Skeletal muscle cell (primary cell): ENCODE data around the gene BCAS3.
"Not testable (repeated sequence)": the region's sequence is repeated elsewhere in the genome, so short reads cannot be mapped to it uniquely, and the experiment has no call there.

ENCODE experiments used
- DNase-seq: peaks from one replicate; pipeline ENCODE4 v3.0.0-alpha.2; 2010; ENCODE audit warnings: low read depth
- H3K4me3 ChIP-seq: 2 replicates; pipeline ENCODE4 v1.5.1; 2011; ENCODE audit warnings: low read depth, mild to moderate bottlenecking, control low read depth, low read length, moderate library complexity

The BCAS3 gene

DNA sequence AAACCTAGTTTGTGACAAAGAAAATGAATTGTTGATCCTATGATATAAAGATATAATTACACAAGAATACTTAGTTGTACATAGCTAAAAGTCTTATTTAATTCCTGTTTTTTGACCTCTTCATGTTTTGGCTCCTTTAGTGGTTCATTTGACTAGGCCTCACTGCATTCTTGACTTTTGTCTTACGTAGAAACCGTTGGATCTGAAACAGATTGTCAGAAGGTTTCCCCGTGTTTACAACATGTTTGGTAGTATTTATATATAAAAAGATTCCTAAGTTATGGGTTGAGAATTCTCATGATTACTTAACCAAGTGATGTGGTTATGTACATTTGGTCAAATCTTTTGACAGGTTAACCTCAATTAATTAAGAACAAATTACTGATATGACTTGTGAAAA is 162.8 kb downstream of the BCAS3 start:
- DNase-seq = no peak
- no peak overlapping the region for H3K4me3 ChIP-seq

DNA sequence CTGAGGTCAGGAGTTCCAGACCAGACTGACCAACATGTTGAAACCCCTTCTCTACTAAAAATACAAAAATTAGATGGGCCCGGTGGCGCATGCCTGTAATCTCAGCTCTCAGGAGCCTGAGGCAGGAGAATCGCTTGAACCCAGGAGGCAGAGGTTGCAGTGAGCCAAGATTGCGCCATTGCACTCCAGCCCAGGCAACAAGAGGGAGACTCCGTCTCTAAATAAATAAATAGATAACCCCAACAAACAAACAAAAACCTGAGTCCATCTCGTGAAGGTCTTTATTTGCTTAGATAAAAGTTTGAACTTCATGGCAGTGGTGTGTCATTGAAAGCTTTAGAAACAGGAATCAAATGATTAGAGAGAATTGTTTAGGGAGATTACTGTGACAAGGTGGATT is 167.4 kb downstream of the BCAS3 start:
- H3K4me3 ChIP-seq = no peak overlapping the region
- DNase-seq = no peak

DNA sequence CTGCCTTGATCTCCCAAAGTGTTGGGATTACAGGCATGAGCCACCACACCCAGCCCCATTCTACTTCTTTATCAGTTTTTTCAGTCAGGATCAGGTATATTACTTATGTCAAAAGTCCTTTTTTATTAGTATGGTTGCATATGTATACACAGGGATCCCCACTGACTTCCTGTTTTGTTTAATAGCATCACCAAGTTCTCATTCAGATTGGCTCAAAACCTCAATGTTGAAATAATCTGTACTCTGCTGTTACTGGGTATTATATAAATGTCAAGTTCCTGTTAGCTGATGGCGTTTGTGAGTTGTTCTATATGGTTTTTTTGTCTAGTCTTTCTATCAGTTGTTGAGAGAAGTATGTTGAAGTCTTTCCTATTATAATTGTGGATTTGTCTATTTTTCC is 168.5 kb downstream of the BCAS3 start:
- no peak overlapping the region for H3K4me3 ChIP-seq

DNA sequence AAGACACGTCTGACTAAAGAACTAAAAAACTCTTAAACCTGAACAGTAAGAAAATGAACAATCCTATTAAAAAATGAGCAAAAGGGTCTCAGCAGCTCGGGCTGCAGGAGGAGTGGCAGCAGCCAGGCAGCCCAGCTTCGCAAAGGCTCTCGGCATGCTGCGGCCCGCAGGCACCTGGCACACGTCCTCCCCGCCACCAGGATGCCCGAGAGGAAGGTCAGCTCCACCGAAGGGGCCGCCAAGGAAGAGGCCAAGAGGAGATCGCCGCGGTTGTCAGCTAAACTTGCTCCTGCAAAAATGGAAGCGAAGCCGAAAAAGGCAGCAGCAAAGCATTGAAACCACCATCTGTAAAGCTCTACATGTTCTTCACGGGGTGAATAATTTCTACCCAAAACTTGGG is 173.5 kb downstream of the BCAS3 start:
- no peak for DNase-seq
- H3K4me3 ChIP-seq = no peak overlapping the region

More for the DNA sequence above, 168.5 kb downstream of the BCAS3 start:
- no peak for DNase-seq

DNA sequence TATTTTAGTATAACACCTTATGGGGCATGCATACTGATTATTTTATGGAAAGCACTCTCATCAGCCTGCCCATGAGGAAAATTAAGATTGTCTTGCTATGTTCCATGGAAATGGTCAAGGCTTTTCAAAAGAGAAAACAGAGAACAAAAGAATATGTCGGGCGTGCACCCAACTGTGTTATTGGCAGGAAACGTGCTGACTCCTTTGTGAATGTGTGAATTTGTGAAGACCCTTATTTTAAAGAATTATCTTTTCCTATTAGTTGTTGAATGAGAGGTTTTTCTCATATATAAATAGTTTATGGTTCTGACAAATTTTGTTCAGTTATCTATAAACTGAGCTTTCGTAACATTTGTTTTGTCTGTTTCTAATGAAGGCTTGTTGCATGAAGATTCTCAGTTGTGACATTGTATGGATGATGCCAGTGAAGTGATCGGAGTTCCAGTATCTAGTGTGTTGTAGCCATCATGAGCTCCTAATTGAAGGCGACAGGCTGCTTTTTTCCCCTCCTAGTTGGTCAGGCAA is 180.0 kb downstream of the BCAS3 start:
- H3K4me3 ChIP-seq = no peak overlapping the region
- no peak for DNase-seq

DNA sequence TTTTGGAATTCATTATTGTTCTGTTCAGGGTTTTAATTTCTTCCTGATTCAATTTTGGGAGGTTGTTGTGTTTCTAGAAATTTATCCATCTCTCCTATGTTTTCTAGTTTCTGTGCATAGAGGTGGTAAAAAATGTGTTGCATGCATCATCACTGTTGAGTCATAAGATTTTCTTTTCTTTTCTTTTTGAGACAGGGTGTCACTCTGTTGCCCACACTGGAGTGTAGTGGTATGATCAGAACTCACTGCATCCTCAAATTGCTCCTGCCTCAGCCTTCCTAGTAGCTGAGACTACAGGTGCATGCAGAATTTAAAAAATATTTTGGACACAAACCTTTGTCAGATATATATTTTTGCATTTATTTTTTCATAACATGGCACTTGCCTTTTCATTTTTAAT is 184.8 kb downstream of the BCAS3 start:
- H3K4me3 ChIP-seq = no peak overlapping the region
- DNase-seq = no peak

DNA sequence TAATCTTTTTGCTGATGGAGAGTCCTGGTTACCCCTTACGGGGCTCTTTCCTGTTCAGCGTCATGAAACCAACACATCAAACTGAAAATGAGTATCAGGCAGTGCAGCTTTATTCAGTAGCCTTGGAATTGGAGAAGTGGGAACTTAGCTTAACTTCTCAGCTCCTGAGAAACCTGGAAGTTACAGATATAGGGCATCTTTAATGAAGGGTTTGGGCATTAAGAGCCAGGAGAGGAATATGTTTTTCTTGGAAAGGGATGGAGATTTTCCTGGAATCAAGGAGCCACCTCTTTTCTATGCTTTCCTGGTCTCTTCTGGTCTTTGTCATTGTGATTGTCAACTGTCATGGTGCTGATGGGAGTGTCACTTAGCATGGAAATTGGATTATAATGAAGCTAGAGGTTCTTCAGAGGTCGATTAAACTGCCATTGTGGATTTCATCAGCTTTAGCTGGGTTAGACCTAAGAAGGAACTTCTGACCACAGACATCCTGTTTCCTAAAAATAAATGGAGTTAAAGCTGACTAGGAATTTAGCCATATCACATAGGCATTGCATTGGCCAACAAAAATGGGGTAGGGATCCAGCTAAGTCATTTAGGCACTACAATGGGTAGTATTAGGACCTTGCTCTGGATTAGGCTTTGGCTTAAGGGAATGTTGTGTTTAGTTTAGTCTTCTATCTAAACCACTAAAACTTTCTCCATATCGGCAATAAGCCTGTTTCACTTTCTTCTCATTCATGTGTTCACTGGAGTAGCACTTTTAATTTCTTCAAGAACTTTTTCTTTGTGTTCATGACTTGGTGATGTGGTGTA is 186.4 kb downstream of the BCAS3 start:
- no peak for DNase-seq
- no peak overlapping the region for H3K4me3 ChIP-seq

DNA sequence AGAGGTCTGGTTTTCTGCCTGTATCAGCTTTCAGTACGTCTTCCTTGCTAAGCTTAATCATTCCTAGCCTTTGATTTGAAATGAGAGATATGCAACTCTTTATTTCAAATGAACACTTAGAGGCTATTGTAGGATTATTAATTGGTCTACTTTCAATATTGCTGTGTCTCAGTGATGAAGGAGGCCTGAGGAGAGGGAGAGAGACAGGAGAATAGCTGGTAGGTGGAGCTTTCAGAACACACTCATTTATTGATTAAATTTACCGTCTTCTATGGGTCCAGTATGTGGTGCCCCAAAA is 187.0 kb downstream of the BCAS3 start:
- H3K4me3 ChIP-seq = no peak overlapping the region
- no peak for DNase-seq

DNA sequence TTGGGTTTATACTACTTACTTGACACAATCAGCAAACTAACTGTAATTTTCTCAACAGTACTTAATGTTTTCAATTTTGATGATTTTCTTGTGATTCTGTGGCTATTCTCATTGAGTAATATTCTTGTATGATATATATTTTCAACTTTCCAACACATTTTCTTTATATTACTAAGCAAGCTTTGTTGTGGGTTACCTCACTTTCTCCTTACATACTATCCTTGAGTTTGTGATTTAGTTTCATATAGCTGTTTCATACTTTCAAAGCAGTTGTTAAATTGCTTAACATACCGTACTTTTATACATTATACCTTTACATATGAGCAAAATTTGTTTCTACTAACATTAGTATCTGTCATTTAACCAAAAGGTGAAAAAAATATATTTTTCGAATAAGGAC is 197.1 kb downstream of the BCAS3 start:
- no peak overlapping the region for H3K4me3 ChIP-seq
- no peak for DNase-seq

DNA sequence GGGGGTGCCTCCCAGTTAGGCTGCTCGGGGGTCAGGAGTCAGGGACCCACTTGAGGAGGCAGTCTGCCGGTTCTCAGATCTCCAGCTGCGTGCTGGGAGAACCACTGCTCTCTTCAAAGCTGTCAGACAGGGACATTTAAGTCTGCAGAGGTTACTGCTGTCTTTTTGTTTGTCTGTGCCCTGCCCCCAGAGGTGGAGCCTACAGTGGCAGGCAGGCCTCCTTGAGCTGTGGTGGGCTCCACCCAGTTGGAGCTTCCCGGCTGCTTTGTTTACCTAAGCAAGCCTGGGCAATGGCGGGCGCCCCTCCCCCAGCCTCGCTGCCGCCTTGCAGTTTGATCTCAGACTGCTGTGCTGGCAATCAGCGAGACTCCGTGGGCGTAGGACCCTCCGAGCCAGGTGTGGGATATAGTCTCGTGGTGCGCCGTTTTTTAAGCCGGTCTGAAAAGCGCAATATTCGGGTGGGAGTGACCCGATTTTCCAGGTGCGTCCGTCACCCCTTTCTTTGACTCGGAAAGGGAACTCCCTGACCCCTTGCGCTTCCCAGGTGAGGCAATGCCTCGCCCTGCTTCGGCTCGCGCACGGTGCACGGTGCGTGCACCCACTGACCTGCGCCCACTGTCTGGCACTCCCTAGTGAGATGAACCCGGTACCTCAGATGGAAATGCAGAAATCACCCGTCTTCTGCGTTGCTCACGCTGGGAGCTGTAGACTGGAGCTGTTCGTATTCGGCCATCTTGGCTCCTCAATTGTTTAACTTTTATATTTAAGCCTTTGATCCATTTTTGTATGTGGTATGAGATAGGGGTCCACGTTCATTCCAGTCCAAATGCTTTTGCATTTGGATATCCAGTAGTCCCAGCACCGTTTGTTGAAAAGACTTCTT is 209.3 kb downstream of the BCAS3 start:
- DNase-seq, H3K4me3 ChIP-seq: not testable (repeated sequence)

DNA sequence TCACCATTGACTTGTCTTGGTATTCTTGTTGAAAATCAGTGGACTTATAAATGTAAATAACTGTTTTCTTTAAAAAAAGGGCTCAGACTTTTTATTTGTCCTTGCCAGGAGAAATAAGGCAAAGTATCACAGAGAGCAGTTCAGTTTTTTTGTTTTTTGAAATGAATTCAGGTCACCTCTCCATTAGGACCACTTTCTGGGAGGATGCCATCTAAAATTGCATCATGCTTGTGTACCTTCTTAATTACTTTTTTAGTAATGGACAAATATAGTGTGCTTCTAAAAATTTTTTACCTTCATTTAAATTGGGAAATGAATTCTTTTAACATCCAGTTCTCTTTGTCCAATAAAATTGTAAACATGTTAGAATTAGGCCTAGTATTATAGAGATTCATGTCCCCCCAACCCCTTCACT is 210.0 kb downstream of the BCAS3 start:
- DNase-seq = no peak
- H3K4me3 ChIP-seq = no peak overlapping the region

DNA sequence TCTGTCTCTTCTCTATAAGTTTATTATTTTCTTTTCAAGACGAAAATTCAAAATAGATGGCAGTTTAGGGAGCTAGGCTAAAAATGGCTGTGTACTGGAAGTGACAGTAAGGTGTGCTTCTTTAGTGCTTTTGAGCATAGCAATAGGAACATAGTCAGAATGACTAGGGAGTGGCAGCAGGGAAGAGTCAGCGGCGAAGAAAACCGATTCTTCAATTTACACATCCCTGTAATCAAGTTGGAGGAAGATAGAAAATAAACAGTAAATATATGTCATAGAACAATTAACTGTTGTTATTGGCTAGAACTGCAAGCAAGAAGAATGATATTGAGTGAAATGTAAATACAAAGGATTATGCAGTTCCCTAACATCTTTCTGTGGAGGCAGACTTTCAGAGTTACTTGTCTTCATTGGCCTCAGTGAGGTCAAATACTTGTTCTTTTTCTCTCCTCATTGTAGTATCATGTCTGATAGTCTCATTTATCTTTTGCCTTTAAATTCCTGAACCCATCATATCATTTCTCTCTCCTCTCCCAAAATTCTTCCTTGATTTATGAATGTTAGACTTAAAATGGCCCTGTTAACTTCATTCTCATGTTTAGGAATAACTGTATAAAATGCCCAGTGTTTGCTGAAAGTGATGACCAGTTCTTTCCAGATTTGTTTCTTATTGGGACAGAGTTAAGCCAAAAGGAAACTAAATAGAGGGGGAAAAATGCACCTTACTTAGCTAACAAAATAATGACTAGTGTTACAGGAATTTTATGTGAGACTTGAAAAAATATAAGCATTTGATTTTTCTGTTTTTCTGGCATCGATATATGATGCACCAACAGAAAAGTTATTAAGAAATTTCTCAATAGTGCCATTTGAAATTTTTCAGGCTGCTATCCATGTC is 211.4 kb downstream of the BCAS3 start:
- H3K4me3 ChIP-seq = no peak overlapping the region
- no peak for DNase-seq

DNA sequence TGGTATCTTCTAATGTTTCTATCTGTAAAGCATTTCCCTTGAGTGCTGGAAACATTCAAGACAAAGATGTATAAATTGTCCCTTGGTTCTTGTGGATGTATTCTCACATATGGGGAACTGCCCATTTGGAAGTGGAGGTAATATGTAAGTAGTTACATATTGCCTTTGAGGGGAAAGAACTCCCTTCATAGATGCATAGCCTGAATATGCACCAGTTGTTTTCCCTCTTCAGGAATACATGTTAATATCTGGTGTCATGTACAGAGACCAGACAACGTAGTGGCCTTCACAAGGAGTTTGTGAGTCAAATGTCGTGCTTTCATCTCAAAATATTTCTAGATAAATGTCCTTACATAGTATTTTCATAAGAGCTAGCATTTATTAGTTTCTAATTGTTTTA is 213.5 kb downstream of the BCAS3 start:
- DNase-seq = no peak
- no peak overlapping the region for H3K4me3 ChIP-seq

DNA sequence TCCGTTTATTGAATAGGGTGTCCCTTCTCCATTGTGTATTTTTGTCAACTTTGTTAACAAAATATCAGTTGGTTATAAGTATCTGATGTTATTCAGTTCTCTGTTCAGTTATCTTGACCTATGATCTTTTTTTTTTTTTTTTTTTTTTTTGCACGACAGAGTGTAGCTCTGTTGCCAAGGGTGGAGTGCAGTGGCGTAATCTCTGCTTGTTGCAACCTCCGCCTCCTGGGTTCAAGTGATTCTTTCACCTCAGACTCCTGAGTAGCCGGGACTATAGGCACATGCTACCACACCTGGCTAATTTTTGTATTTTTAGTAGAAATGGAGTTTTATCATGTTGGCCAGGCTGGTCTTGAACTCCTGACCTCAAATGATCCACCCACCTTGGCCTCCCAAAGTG is 215.8 kb downstream of the BCAS3 start:
- H3K4me3 ChIP-seq = no peak overlapping the region
- DNase-seq = no peak

DNA sequence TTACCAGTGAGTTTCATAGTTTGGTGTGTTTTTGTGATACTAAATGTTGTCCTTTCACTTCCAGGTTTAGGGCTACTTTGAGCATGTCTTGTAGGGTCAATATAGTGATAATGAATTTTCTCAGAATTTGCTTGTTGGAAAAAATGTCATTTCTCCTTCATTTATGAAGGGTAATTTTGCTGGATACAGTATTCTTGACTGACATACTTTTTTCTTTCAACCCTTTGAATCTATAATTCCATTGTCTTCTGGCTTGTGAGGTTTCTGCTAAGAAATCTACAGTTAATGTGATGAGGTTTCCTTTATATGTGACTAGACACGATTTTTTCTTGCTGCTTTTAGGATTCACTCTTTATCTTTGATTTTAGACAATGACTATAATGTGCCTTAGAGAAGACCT is 219.3 kb downstream of the BCAS3 start:
- no peak overlapping the region for H3K4me3 ChIP-seq
- no peak for DNase-seq

DNA sequence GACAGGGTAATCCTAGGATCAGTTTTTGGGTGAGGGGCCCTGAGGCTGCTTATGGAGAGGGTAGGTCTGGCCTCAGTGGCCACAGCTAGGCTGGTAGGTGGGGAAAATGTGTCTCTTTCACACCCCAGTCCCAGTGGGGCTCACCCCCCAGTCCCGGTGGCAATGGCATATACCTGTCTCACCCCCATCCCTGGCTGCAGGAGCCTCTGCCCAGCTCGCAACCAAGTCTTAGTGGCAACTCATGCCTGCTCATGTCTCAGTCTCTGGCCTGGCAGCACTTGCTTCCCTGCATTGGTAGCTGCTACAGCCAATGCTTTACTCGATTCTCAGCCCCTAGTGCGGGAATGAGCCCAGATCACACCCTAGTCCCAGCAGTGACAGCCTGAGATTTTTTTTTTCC is 221.5 kb downstream of the BCAS3 start:
- H3K4me3 ChIP-seq = no peak overlapping the region
- DNase-seq = no peak

DNA sequence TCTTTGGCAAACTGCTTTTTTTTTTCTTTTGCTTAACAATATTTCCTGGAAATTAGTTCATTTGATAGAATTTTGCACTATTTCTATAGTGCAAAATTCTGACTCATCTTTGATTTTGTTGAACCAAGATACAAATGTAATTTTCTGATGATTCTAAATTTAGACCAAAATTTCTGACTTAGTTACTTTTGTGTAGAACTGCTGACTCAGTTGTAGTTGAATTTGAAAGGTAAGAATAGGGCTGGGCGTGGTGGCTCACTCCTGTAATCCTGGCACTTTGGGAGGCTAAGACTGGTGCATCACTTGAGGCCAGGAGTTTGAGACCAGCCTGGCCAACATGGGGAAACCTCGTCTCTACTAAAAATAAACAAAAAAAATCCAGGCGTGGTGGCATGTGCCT is 223.0 kb downstream of the BCAS3 start:
- no peak for DNase-seq
- H3K4me3 ChIP-seq = no peak overlapping the region

DNA sequence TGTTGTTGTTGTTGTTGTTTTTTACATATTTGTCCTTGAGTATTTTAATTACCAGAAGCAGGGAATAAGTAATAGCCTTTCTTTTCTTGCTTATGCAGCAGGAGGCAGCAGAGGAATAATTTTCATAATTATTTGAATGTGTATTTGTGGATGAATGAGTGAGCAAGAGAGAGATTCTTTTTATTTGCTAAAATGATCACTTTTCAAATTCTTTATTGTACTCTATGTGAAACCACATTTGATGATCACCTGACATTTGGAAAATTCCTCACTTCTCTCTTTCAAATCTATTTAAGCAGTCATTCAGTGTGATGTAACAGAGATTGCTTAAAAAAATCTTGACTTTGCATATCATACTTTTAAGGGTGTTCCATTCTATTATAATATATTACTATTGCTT is 223.6 kb downstream of the BCAS3 start:
- no peak overlapping the region for H3K4me3 ChIP-seq
- no peak for DNase-seq

DNA sequence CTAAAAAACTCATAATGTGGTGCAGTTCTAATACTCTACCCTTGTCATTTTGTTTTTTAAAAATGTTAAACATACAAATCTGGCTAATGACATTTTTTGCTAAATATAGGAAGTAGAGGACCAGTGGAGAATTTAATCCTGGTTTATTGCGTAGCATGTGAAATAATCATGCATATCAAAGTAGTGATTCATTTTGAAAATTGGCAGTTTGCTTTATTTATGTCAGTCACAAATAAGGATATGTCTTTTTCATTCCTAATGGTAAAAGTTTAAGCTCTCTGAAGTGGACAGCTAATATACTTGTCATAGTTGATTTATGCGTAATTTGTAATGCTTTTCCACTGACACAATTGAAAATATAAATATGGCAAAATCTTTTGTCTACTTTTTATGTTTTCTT is 224.2 kb downstream of the BCAS3 start:
- no peak overlapping the region for H3K4me3 ChIP-seq
- DNase-seq = no peak

DNA sequence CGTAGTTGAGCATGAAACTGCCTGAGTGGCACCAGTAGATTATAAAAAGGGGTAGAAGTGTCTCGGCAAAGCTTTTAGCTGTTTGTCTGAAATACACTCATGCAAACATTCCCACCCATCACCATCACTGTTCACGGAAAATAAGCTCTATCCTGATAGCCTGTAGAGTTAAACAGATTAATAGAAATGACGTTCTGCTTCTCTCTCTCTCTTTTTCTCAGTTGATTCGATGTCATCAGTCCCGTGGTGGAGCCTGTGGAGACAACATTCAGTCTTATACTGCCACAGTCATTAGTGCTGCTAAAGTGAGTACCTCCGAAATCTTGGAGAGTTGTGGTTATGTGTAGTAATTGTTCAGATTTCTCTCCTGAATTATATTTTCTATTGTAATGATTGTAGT is 224.7 kb downstream of the BCAS3 start:
- DNase-seq = no peak
- no peak overlapping the region for H3K4me3 ChIP-seq
